GM18951 (cell line): ENCODE data around the gene MT2A.

Source experiments
- POLR2A ChIP-seq: IDR thresholded peaks from 4 replicates; pipeline ENCODE4 v1.6.1; 2011; ENCODE audit warnings: mild to moderate bottlenecking; ENCODE audit not compliant: insufficient read length, insufficient read depth; ENCODE audit errors: extremely low read depth
- in situ Hi-C: fragments of 300-500 bp; cut with MboI; formaldehyde crosslinking; loops from one replicate; pipeline ENCODE4 v1.12.0; 2022; ENCODE audit warnings: low sequenced_read_pairs, mixed read lengths, inconsistent platforms; ENCODE audit not compliant: unreplicated experiment

Gene MT2A

DNA sequence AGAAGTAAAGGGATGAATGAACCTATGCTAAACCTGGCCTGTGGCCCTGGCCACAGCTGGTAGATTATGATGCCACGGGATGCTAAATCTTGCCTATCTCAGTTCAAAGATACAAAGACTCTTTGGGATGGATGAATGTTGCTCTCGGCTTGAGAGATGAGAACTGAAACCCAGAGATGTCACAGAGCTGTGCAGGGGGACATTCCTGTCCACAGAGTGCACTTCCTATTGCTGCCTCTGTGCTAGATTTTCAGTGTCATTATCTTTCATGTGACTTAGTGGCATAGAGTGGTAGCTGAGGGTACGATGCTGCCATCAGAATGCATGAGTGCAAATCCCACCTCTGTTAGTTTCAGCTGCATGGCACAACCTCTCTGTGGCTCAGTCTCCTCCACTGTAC, 21.8 kb downstream of the MT2A start:
- in situ Hi-C loops = no loop called here
- TF ChIP-seq POLR2A = no peak

- in situ Hi-C loops = no loop called here
- no peak for TF ChIP-seq POLR2A
Observed at GRCh38 chr16:56631197-56631596, 22.8 kb downstream of the MT2A start.

GRCh38 chr16:56631832-56632155, 23.4 kb downstream of the MT2A start:
- TF ChIP-seq POLR2A = no peak
- in situ Hi-C loops = no loop called here

- no peak for TF ChIP-seq POLR2A
- in situ Hi-C loops = no loop called here
Observed at GRCh38 chr16:56632156-56632847, 23.9 kb downstream of the MT2A start, which contains the start of gene MT1M. MT1M (plus strand) TSS chr16:56632659; CDS start chr16:56632732, 73 bp downstream.

GRCh38 chr16:56632848-56633365, 24.5 kb downstream of the MT2A start:
- TF ChIP-seq POLR2A = no peak
- in situ Hi-C loops = no loop called here

- no peak for TF ChIP-seq POLR2A
- in situ Hi-C loops = no loop called here
Observed at GRCh38 chr16:56633535-56633934, 25.2 kb downstream of the MT2A start.

- TF ChIP-seq POLR2A = no peak
- in situ Hi-C loops = no loop called here
Observed at GRCh38 chr16:56634715-56635440, 26.5 kb downstream of the MT2A start.

DNA sequence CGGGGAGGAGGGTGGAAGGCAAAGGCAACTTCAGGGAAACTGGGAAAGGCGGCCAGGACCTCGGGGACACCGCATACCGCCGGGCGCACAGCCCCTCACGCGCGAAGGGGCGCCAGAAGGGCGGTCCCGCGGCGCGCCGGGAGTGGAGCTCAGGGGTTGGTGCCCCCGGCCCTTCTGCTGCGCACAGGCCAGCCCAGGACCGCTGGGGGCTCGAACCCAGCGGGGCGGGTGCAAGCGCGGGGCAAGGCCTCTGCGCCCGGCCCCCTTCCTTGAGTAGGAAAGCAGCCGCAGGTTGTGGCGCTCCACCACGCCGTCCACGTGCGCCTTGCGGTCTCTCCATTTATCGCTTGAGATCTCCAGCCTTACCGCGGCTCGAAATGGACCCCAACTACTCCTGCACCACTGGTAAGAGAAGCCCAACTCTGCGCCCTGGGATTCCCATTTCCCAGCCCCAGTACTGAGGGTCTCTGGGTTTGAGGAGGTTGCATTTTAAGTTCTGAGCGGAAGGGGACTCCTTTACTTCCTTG, 27.1 kb downstream of the MT2A start:
- no peak for TF ChIP-seq POLR2A
- in situ Hi-C loops = no loop called here

GRCh38 chr16:56636616-56637413, 28.4 kb downstream of the MT2A start:
- TF ChIP-seq POLR2A = no peak
- in situ Hi-C loops = no loop called here

GRCh38 chr16:56637814-56638750, 29.7 kb downstream of the MT2A start, which contains the start of gene MT1A:
MT1A (plus strand) TSS chr16:56638666; CDS start chr16:56638739, 73 bp downstream.
- TF ChIP-seq POLR2A = no peak
- in situ Hi-C loops = no loop called here

DNA sequence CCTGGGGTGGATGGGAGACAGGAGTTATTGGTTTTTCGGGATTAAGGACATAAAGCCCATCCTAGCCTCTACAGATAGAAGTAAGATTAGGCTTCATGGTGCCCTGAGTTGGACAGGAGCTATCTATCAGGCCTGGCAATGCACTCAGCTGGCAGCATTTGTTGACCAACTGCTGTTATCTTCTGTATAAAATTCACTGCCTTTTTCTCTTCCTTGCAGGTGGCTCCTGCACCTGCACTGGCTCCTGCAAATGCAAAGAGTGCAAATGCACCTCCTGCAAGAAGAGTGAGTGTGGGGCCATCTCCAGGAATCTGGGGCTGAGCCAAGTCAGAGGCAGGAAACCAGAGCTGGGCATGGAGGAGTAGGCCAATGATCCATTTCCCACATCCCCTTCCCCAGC, 30.7 kb downstream of the MT2A start:
- in situ Hi-C loops = no loop called here

DNA sequence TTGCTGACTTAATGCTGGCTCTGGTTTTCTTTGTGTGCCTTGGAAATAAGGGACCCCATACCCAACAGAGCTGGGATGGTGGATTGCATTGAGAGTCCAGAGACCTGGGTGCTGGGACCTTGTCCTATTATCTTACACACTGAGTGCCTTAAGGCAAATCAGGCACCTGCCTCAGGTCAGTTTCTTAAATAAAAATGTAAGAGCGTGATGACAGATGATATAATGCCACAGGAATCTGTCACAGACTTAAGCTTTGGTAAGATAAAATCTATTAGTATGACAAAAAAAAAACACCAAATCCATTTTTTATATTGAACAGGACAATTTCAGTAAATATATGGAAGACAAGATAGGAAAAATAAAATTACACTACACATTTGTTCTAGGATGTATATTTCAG, 31.7 kb downstream of the MT2A start:
- in situ Hi-C loops = no loop called here
- no peak for TF ChIP-seq POLR2A

More for the DNA sequence above, 30.7 kb downstream of the MT2A start:
- no peak for TF ChIP-seq POLR2A

DNA sequence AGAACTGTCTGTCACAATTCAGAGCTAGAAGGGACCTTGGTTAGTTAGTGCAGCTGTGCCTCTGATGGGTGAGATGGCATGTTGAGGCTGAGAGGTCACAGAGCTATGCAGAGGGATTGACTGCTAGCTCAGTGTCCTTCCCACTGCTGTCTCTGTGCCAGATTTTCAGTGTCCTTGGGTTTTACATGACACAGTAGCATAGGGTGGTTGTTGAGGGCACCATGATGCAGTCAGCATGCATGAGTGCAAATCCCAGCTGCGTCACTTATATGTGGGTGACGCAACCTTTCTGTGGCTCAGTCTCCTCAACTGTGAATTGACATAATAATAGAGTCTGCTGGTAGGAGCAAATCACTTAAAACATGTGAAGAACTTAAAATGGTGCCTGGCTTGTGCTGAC, 32.8 kb downstream of the MT2A start:
- TF ChIP-seq POLR2A = no peak
- in situ Hi-C loops = no loop called here
